IMR-90 (cell line): ENCODE measurements around the gene DCTD.

Source experiments
- CEBPB ChIP-seq: IDR thresholded peaks from 2 replicates; pipeline ENCODE4 v1.6.1; 2012; ENCODE audit warnings: low read depth, low read length, improper control_type of control experiment
- CTCF ChIP-seq: conservative IDR thresholded peaks from 2 replicates; pipeline ENCODE4 v1.5.1; 2012; ENCODE audit warnings: mild to moderate bottlenecking, low read depth, low read length, improper control_type of control experiment
- MAZ ChIP-seq: IDR thresholded peaks from 2 replicates; pipeline ENCODE4 v1.6.1; 2012; ENCODE audit warnings: low read depth, mild to moderate bottlenecking, low read length, improper control_type of control experiment, moderate library complexity, borderline replicate concordance
- MXI1 ChIP-seq: IDR thresholded peaks from 2 replicates; pipeline ENCODE4 v1.6.1; 2012; ENCODE audit warnings: low read depth, mild to moderate bottlenecking, low read length, moderate library complexity, borderline replicate concordance
- POLR2A ChIP-seq: IDR thresholded peaks from 2 replicates; pipeline ENCODE4 v1.6.1; 2012; ENCODE audit warnings: mild to moderate bottlenecking, low read depth, low read length
- RAD21 ChIP-seq: IDR thresholded peaks from 2 replicates; pipeline ENCODE4 v1.6.1; 2012; ENCODE audit warnings: low read length, improper control_type of control experiment
- RCOR1 ChIP-seq: IDR thresholded peaks from 2 replicates; pipeline ENCODE4 v1.6.1; 2012; ENCODE audit warnings: mild to moderate bottlenecking, low read length, improper control_type of control experiment; ENCODE audit not compliant: insufficient replicate concordance
- RFX5 ChIP-seq: IDR thresholded peaks from 2 replicates; pipeline ENCODE4 v1.8.0; 2012; ENCODE audit warnings: low read depth, mild to moderate bottlenecking, low read length, moderate library complexity

GRCh38 chr4:182914357-182914756 is 2.8 kb downstream of the DCTD start:
- TF ChIP-seq POLR2A (no peak), CTCF (no peak), MAZ (no peak), RAD21 (no peak), MXI1 (no peak), RFX5 (no peak), CEBPB (no peak), RCOR1 (no peak)
